Breast epithelium (tissue), 3 donors: ENCODE measurements around the gene ZNF710.

Experiments
- CTCF ChIP-seq, 3 donors: fragments of 450-650 bp; IDR thresholded peaks; one replicate each; pipeline ENCODE4 v1.5.1; 2016 to 2017; ENCODE audit warnings: antibody characterized with exemption in 3 of 3, mild to moderate bottlenecking in 3 of 3, moderate library complexity in 3 of 3
- POLR2A ChIP-seq: fragments of 450-650 bp; IDR thresholded peaks from one replicate; pipeline ENCODE4 v1.6.1; 2016; ENCODE audit warnings: antibody characterized with exemption, mild to moderate bottlenecking, moderate library complexity
- POLR2AphosphoS5 ChIP-seq, 3 donors: sonication (generic); formaldehyde crosslinking; IDR thresholded peaks; one replicate each; pipeline ENCODE4 v1.6.1; 2017; ENCODE audit warnings: antibody characterized with exemption in 3 of 3

- TF ChIP-seq POLR2AphosphoS5 (IDR thresholded peaks at IDR 0.05) (no peak), CTCF (IDR thresholded peaks at IDR 0.05) (no peak), POLR2A (no peak)
Measured at GRCh38 chr15:90020021-90020735, 19.1 kb downstream of the ZNF710 start.
